H9 (cell line): Measurements from ENCODE around the gene ACVR2B. TPM values are rescaled to one million over a fixed set of nuclear protein-coding genes. Genes with fewer than 3 reads are reported as not detected.

Experiments
- DNase-seq: peaks from one replicate; pipeline ENCODE4 v3.0.0-alpha.2; 2017
- H2AFZ ChIP-seq: one replicate; pipeline ENCODE4 v1.6.1; 2013; ENCODE audit warnings: mild to moderate bottlenecking, low read length, control low read depth, moderate library complexity
- H2AK5ac ChIP-seq: 2 replicates; pipeline ENCODE4 v1.6.1; 2013; ENCODE audit warnings: low read length, control low read depth, mixed read lengths; ENCODE audit not compliant: insufficient read length
- H2BK120ac ChIP-seq: one replicate; pipeline ENCODE4 v1.6.1; 2013; ENCODE audit warnings: low read depth, mild to moderate bottlenecking, low read length, control low read depth, inconsistent platforms; ENCODE audit not compliant: poor library complexity, severe bottlenecking
- H2BK12ac ChIP-seq: 2 replicates; pipeline ENCODE4 v1.6.1; 2013; ENCODE audit warnings: low read length, control low read depth, mixed read lengths, low read depth; ENCODE audit not compliant: insufficient read length
- H2BK15ac ChIP-seq: 2 replicates; pipeline ENCODE4 v1.6.1; 2013; ENCODE audit warnings: low read depth, low read length, control low read depth
- H2BK20ac ChIP-seq: one replicate; pipeline ENCODE4 v1.6.1; 2013; ENCODE audit warnings: low read depth, mild to moderate bottlenecking, low read length, control low read depth, inconsistent platforms; ENCODE audit not compliant: poor library complexity, severe bottlenecking
- H2BK5ac ChIP-seq: 2 replicates; pipeline ENCODE4 v1.6.1; 2013; ENCODE audit warnings: low read length, control low read depth, mixed read lengths; ENCODE audit not compliant: insufficient read length
- H3K14ac ChIP-seq: 2 replicates; pipeline ENCODE4 v1.6.1; 2013; ENCODE audit warnings: low read length, control low read depth; ENCODE audit not compliant: insufficient read depth
- H3K18ac ChIP-seq: 2 replicates; pipeline ENCODE4 v1.6.1; 2013; ENCODE audit warnings: low read depth, mild to moderate bottlenecking, mixed read lengths, low read length, control low read depth; ENCODE audit not compliant: insufficient read length
- H3K23ac ChIP-seq: 2 replicates; pipeline ENCODE4 v1.6.1; 2013; ENCODE audit warnings: low read length, control low read depth, mixed read lengths, low read depth; ENCODE audit not compliant: insufficient read length
- H3K23me2 ChIP-seq: 2 replicates; pipeline ENCODE4 v1.6.1; 2013; ENCODE audit warnings: low read depth, mild to moderate bottlenecking, mixed read lengths, low read length, control low read depth; ENCODE audit not compliant: insufficient read length, poor library complexity, severe bottlenecking
- H3K27ac ChIP-seq: 2 replicates; pipeline ENCODE4 v1.5.1; 2013; ENCODE audit warnings: low read length, control low read depth, mixed read lengths, low read depth; ENCODE audit not compliant: insufficient read length
- H3K27me3 ChIP-seq: 2 replicates; pipeline ENCODE4 v1.6.1; 2013; ENCODE audit warnings: low read length, control low read depth, inconsistent platforms; ENCODE audit not compliant: insufficient read depth
- H3K4ac ChIP-seq: 2 replicates; pipeline ENCODE4 v1.6.1; 2013; ENCODE audit warnings: low read depth, mild to moderate bottlenecking, control low read depth, inconsistent platforms, low read length, moderate library complexity
- H3K4me1 ChIP-seq: 2 replicates; pipeline ENCODE4 v1.6.1; 2013; ENCODE audit warnings: low read length, control low read depth, inconsistent platforms; ENCODE audit not compliant: insufficient read depth
- H3K4me2 ChIP-seq: 2 replicates; pipeline ENCODE4 v1.6.1; 2013; ENCODE audit warnings: low read length, control low read depth, mixed read lengths; ENCODE audit not compliant: insufficient read length, insufficient read depth
- H3K56ac ChIP-seq: 2 replicates; pipeline ENCODE4 v1.6.1; 2013; ENCODE audit warnings: low read depth, mild to moderate bottlenecking, mixed read lengths, low read length, control low read depth; ENCODE audit not compliant: insufficient read length
- H3K79me1 ChIP-seq: 2 replicates; pipeline ENCODE4 v1.6.1; 2013; ENCODE audit warnings: low read depth, mild to moderate bottlenecking, moderate library complexity, low read length, control low read depth, inconsistent platforms; ENCODE audit not compliant: insufficient read depth, poor library complexity, severe bottlenecking
- H3K79me2 ChIP-seq: 2 replicates; pipeline ENCODE4 v1.6.1; 2013; ENCODE audit warnings: low read length, control low read depth, inconsistent platforms; ENCODE audit not compliant: insufficient read depth
- H3K9ac ChIP-seq: 2 replicates; pipeline ENCODE4 v1.6.1; 2013; ENCODE audit warnings: low read length, control low read depth, mixed read lengths; ENCODE audit not compliant: insufficient read length; ENCODE audit errors: extremely low read depth
- H3K9me3 ChIP-seq: one replicate; pipeline ENCODE4 v1.6.1; 2013; ENCODE audit warnings: low read depth, low read length, inconsistent platforms; ENCODE audit not compliant: control insufficient read depth
- H3T11ph ChIP-seq: one replicate; pipeline ENCODE4 v1.6.1; 2013; ENCODE audit warnings: mild to moderate bottlenecking, low read length, control low read depth, inconsistent platforms
- H4K20me1 ChIP-seq: one replicate; pipeline ENCODE4 v1.6.1; 2013; ENCODE audit not compliant: control insufficient read depth, insufficient read length, insufficient read depth
- H4K5ac ChIP-seq: 2 replicates; pipeline ENCODE4 v1.6.1; 2013; ENCODE audit warnings: low read depth, mild to moderate bottlenecking, mixed read lengths, low read length, control low read depth; ENCODE audit not compliant: insufficient read length
- H4K8ac ChIP-seq: replicated peaks from 2 replicates; pipeline ENCODE4 v1.6.1; 2013; ENCODE audit warnings: low read length, control low read depth, mixed read lengths, low read depth; ENCODE audit not compliant: insufficient read length
- H4K91ac ChIP-seq: 2 replicates; pipeline ENCODE4 v1.6.1; 2013; ENCODE audit warnings: low read depth, mild to moderate bottlenecking, moderate library complexity, mixed read lengths, low read length, control low read depth; ENCODE audit not compliant: insufficient read length
- H3K27ac Mint-ChIP-seq, 3 experiments: 2 replicates in 2 of 3; 3 replicates in 1 of 3; pipeline ENCODE4 v1.8.0; 2020 to 2021; ENCODE audit warnings: mixed read lengths in 3 of 3, mild to moderate bottlenecking in 1 of 3, moderate library complexity in 1 of 3
- H3K27me3 Mint-ChIP-seq: 2 replicates; pipeline ENCODE4 v1.8.0; 2021; ENCODE audit warnings: low read depth, mild to moderate bottlenecking, moderate library complexity, mixed read lengths
- H3K36me3 Mint-ChIP-seq, 3 experiments: 2 replicates in 2 of 3; 3 replicates in 1 of 3; pipeline ENCODE4 v1.8.0; 2020 to 2021; ENCODE audit warnings: low read depth in 3 of 3, mixed read lengths in 3 of 3; ENCODE audit not compliant: insufficient read depth in 1 of 3
- H3K4me1 Mint-ChIP-seq, 2 experiments: 2 replicates each; pipeline ENCODE4 v1.8.0; 2020; ENCODE audit warnings: mixed read lengths in 2 of 2
- H3K4me3 Mint-ChIP-seq, 2 experiments: 2 replicates in 1 of 2; 3 replicates in 1 of 2; pipeline ENCODE4 v1.8.0; 2020 to 2021; ENCODE audit warnings: mild to moderate bottlenecking in 2 of 2, mixed read lengths in 2 of 2, moderate library complexity in 1 of 2
- H3K9me3 Mint-ChIP-seq, 2 experiments: 2 replicates in 1 of 2; 3 replicates in 1 of 2; pipeline ENCODE4 v1.8.0; 2020; ENCODE audit warnings: mild to moderate bottlenecking in 2 of 2, mixed read lengths in 2 of 2, moderate library complexity in 1 of 2
- CTCF ChIP-seq: fragments of 200-600 bp; sonication (generic); conservative IDR thresholded peaks from 3 replicates; pipeline ENCODE4 v1.8.0; 2021; ENCODE audit warnings: antibody characterized with exemption, mild to moderate bottlenecking
- WGBS: extraction: QIAGEN DNeasy Blood & Tissue Kit; methylation state at CpG from one replicate; pipeline ENCODE4 v1.1.7; 2013; ENCODE audit warnings: missing lambda C conversion rate, low lambda C conversion rate, mixed read lengths; ENCODE audit not compliant: insufficient read length; ENCODE audit errors: extremely low coverage; 5-methylcytosine and 5-hydroxymethylcytosine counted together
- total RNA-seq: library from RNA; stranded (reverse); gene quantifications from 2 replicates; pipeline ENCODE4 v1.2.1, GENCODE V29; 2021

Gene ACVR2B
- total RNA-seq, 1 experiment from 2014 or later, result 105 TPM

- Histone ChIP-seq H3K4me2 (no peak overlapping the region), H2BK12ac (no peak overlapping the region)
These were observed 6.9 kb downstream of the ACVR2B start for GRCh38 chr3:38460377-38461270.

More at GRCh38 chr3:38460377-38461270, 6.9 kb downstream of the ACVR2B start:
- no peaks in the 10 kb centered on the region for H3K27me3 ChIP-seq
- no peaks in the 10 kb centered on the region for H4K20me1 ChIP-seq
- no peak overlapping the region for H2BK5ac ChIP-seq
- Mint-ChIP-seq H3K4me3 (no peak overlapping the region), H3K27ac (peak overlapping the region in 1 of 3 experiments; percentile 57; a peak in 1 of 7 replicates), H3K36me3 (peaks cover 3 to 22% (median 15%) of the 10 kb centered on the region in 3 experiments), H3K4me1 (peaks cover 41 to 44% of the 10 kb centered on the region in 2 experiments), H3K27me3 (no peaks in the 10 kb centered on the region), H3K9me3 (peaks cover 8 to 15% of the 10 kb centered on the region in 2 experiments)
- peaks cover 72% of the 10 kb centered on the region for H3K79me2 ChIP-seq
- H3K56ac ChIP-seq, result no peak overlapping the region
- H2BK120ac ChIP-seq, result no peak overlapping the region
- no peak for TF ChIP-seq CTCF
- no peak overlapping the region for H3K23ac ChIP-seq
- peaks cover 13% of the 10 kb centered on the region for H3K79me1 ChIP-seq
- peaks cover 12% of the 10 kb centered on the region for H3K4me1 ChIP-seq
- no peak overlapping the region for H2AFZ ChIP-seq
- WGBS, result no CpG with 5 or more reads among the region's 12 CpGs
- H3K14ac ChIP-seq, result no peak overlapping the region
- no peak overlapping the region for H4K8ac ChIP-seq
- DNase-seq, result no peak
- H3K9ac ChIP-seq, result no peak overlapping the region
- no peak overlapping the region for H3T11ph ChIP-seq
- H4K91ac ChIP-seq, result no peak overlapping the region
- H4K5ac ChIP-seq, result no peak overlapping the region
- no peak overlapping the region for H3K18ac ChIP-seq
- H3K9me3 ChIP-seq, result no peaks in the 10 kb centered on the region
- H3K27ac ChIP-seq, result no peak overlapping the region
- H2AK5ac ChIP-seq, result no peak overlapping the region
- no peak overlapping the region for H2BK15ac ChIP-seq
- H3K4ac ChIP-seq, result no peak overlapping the region
- H3K23me2 ChIP-seq, result peaks cover 1% of the 10 kb centered on the region
- no peak overlapping the region for H2BK20ac ChIP-seq
